NT2/D1 (cell line): ENCODE results near the gene ZDHHC21.

Experiments
- DNase-seq: peaks from one replicate; pipeline ENCODE4 v3.0.0-alpha.2; 2011; ENCODE audit warnings: low read depth, low spot score
- H3K27me3 ChIP-seq: 2 replicates; pipeline ENCODE4 v1.6.0; 2011; ENCODE audit warnings: mild to moderate bottlenecking; ENCODE audit not compliant: insufficient read length, insufficient read depth
- H3K36me3 ChIP-seq: 2 replicates; pipeline ENCODE4 v1.6.1; 2011; ENCODE audit warnings: mild to moderate bottlenecking, low read length, mixed read lengths; ENCODE audit not compliant: insufficient read depth, insufficient read length
- H3K4me1 ChIP-seq: 2 replicates; pipeline ENCODE4 v1.5.1; 2011; ENCODE audit not compliant: insufficient read depth, insufficient read length
- H3K4me3 ChIP-seq: 2 replicates; pipeline ENCODE4 v1.5.1; 2011; ENCODE audit warnings: low read depth; ENCODE audit not compliant: insufficient read length
- H3K9ac ChIP-seq: 2 replicates; pipeline ENCODE4 v1.6.0; 2011; ENCODE audit warnings: low read depth; ENCODE audit not compliant: insufficient read length
- H3K9me3 ChIP-seq: 2 replicates; pipeline ENCODE4 v1.5.1; 2011; ENCODE audit warnings: mild to moderate bottlenecking, low read length; ENCODE audit not compliant: insufficient read depth
- SUZ12 ChIP-seq: IDR thresholded peaks from 2 replicates; pipeline ENCODE4 v1.6.1; 2011; ENCODE audit not compliant: insufficient read length, insufficient read depth; ENCODE audit errors: extremely low read depth
- YY1 ChIP-seq: IDR thresholded peaks from 2 replicates; pipeline ENCODE4 v1.6.1; 2011; ENCODE audit not compliant: insufficient read length, insufficient read depth
- ZNF274 ChIP-seq: IDR thresholded peaks from 2 replicates; pipeline ENCODE4 v1.6.1; 2011; ENCODE audit warnings: mild to moderate bottlenecking, low read depth, low read length

The ZDHHC21 gene

DNA sequence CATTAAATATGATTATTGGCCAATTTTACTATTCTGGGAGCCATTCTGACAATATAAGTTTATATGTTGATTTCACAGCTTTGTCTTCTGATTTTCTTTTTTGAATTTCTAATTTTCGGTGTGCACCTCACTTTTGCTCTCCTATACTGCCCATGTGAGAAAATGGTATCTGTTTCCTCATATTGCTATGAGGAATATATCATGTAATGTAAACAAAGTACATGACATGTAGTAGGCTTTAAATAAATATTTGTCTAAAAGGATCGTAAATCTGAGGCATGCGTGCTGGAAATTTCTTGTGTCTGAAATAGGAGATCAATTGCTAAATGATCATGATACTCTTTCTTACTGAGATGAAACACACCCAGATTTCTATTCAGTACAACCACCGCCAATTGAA, 119.9 kb downstream of the ZDHHC21 start:
- Histone ChIP-seq H3K9ac (no peak overlapping the region), H3K36me3 (no peaks in the 10 kb centered on the region), H3K9me3 (no peaks in the 10 kb centered on the region), H3K4me1 (no peaks in the 10 kb centered on the region), H3K27me3 (no peaks in the 10 kb centered on the region), H3K4me3 (no peak overlapping the region)
- TF ChIP-seq SUZ12 (no peak), YY1 (no peak), ZNF274 (no peak)
- no peak for DNase-seq

DNA sequence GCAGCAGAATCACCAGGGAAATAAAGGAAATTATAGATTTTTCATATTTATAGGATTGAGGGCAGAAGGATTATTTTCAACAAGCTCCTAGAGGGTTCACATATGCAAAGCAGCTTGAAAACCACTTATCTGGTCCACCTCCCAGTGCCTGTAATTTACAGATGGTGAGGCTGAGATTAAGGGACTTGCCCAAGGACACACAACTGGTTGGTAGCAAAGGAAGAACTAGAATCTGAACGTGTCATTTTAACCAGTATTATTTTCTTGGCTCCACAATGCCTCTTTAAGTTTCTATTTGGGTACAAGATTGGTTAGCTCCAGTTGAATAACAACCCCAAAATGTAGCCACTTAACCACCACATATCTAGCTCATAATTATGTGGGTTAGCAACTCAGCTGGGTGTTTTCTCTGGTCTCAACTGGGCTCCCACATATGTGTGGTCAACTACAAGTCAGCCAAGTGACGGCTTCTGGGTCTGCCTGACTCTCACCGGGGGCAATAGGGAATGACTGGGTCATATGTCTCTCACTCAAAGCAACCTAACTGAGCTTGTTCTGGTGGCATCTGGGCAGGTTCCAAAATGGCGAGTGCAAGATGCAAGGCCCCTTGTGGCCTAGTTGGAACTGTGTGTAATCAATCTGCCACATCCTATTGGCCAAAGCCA, 127.7 kb downstream of the ZDHHC21 start:
- Histone ChIP-seq H3K9me3 (no peaks in the 10 kb centered on the region), H3K4me3 (no peak overlapping the region), H3K36me3 (no peaks in the 10 kb centered on the region), H3K4me1 (no peaks in the 10 kb centered on the region), H3K9ac (no peak overlapping the region), H3K27me3 (no peaks in the 10 kb centered on the region)
- no peak for TF ChIP-seq YY1
- no peak for TF ChIP-seq SUZ12
- no peak for TF ChIP-seq ZNF274
- DNase-seq: no peak

DNA sequence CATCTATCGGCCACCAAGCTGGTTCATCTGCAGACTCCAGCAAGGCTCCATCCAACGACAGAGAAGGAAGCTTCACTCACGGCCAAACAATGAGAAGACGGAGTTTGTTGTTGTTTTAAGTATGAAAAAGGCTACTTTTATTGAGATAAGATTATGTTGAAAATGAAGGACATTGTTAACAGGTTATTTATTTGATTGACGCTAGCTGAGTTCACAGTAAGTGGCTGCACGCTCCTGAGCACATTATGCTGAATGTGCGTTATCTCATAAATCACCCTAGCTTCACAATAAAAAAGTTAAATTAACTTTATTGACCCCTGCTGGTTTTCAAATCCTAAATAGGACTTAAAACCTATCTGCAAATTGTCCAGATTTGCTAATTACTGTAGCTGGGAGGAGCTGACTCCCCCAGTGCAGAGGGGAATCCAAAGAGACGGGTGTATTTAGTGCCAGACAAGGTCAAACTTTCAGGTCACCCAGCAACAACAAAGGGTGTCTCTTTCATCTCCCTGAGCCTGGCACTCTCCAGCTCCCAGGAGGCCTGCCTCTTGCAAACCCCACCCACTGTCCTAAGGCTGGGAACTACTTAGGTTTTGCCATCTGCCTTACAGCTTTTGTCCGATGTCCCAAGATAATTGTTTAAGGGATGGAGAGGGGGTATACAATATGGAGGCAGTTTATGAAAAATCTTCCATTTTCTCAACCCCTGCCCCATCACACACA, 129.2 kb downstream of the ZDHHC21 start:
- no peak overlapping the region for H3K4me3 ChIP-seq
- H3K36me3 ChIP-seq: no peaks in the 10 kb centered on the region
- no peaks in the 10 kb centered on the region for H3K9me3 ChIP-seq
- TF ChIP-seq YY1 (no peak), ZNF274 (no peak), SUZ12 (no peak)
- H3K9ac ChIP-seq: no peak overlapping the region
- H3K27me3 ChIP-seq: no peaks in the 10 kb centered on the region
- DNase-seq: no peak
- no peaks in the 10 kb centered on the region for H3K4me1 ChIP-seq

DNA sequence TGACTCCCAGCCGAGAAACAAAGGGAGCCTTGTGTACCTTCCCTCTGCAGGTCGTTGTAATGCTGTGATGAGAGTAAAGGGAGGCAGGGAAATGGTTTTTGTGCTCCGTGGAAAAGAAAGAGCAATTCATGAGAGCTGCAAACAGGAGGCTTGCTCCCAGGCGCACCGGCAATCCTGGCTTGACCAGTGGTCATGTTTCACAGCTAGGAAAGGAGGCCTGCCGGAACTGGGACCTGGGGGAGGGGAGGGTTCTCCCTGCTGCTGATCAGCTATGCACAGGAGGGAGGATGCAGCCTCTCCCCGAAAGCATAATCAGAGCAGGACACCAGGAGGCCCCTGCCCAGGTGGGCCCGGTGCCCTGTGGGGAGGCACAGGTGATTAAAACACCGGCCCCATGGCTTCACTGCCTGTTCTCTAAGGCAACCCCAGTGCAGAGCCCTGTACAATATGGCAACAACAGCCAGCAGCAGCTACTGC, 131.3 kb downstream of the ZDHHC21 start:
- H3K4me1 ChIP-seq: no peaks in the 10 kb centered on the region
- no peak overlapping the region for H3K4me3 ChIP-seq
- no peaks in the 10 kb centered on the region for H3K27me3 ChIP-seq
- no peak for DNase-seq
- no peaks in the 10 kb centered on the region for H3K36me3 ChIP-seq
- H3K9me3 ChIP-seq: no peaks in the 10 kb centered on the region
- TF ChIP-seq ZNF274: no peak
- TF ChIP-seq YY1: no peak
- no peak for TF ChIP-seq SUZ12
- H3K9ac ChIP-seq: no peak overlapping the region
